Breast epithelium (tissue), 3 donors: ENCODE data around the gene ZMIZ1.

Experiments used
- CTCF ChIP-seq, 3 donors: fragments of 450-650 bp; IDR thresholded peaks; one replicate each; pipeline ENCODE4 v1.5.1; 2016 to 2017; ENCODE audit warnings: antibody characterized with exemption in 3 of 3, mild to moderate bottlenecking in 3 of 3, moderate library complexity in 3 of 3
- POLR2A ChIP-seq: fragments of 450-650 bp; IDR thresholded peaks from one replicate; pipeline ENCODE4 v1.6.1; 2016; ENCODE audit warnings: antibody characterized with exemption, mild to moderate bottlenecking, moderate library complexity
- POLR2AphosphoS5 ChIP-seq, 3 donors: sonication (generic); formaldehyde crosslinking; IDR thresholded peaks; one replicate each; pipeline ENCODE4 v1.6.1; 2017; ENCODE audit warnings: antibody characterized with exemption in 3 of 3

- TF ChIP-seq POLR2AphosphoS5 (IDR thresholded peaks at IDR 0.05) = no peak
- no peak for TF ChIP-seq CTCF (IDR thresholded peaks at IDR 0.05)
- TF ChIP-seq POLR2A = no peak
Measured at GRCh38 chr10:79078367-79079053, 9.7 kb downstream of the ZMIZ1 start.
